NCI-H446 (cell line): ENCODE results near the gene ZNF750.

ENCODE experiments used
- DNase-seq, 2 experiments: peaks; one replicate each; lab custom pipeline; 2025; lab: John Stamatoyannopoulos, UW

ZNF750 gene

DNA sequence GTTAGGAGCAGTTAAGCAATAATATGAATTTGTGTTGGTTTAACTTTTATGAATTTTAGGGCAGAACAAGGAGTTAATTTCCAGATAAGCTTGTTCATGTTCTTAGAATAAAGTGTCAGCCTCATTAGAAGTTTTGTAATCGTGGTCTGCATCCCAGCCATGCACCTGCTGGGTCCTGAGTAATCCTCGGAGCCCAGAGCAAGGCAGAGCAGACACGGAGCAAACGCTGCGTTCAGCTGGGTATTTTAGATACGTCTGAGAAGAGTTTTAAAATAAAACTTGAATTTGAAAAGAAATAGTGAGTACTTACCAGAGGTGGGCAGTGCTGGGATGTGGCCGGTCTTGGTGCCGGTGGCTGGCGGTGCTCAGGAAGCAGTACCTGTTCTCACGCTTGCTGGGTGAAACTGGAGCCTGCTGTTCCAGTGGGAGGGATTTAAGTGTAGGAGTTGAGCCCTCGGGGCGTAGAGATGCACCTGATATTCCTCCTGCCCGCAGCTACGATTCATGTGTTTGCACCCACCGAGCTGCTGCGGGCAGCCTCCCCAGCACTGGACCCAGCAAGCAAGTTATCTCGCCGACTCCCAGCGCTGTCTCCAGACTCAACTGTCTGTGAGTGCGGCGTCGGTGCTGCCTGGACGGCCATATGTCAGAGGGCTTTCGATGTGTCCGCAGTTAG lies at the start of gene ZNF750:
Gene ZNF750, minus strand, starts transcription at position 406 of the 676 bp plus-strand sequence. CDS start 7,568 bp downstream, outside the sequence.
- DNase-seq = no peak

GRCh38 chr17:82888583-82889495 lies 49.0 kb upstream of the ZNF750 start:
- no peak for DNase-seq

DNA sequence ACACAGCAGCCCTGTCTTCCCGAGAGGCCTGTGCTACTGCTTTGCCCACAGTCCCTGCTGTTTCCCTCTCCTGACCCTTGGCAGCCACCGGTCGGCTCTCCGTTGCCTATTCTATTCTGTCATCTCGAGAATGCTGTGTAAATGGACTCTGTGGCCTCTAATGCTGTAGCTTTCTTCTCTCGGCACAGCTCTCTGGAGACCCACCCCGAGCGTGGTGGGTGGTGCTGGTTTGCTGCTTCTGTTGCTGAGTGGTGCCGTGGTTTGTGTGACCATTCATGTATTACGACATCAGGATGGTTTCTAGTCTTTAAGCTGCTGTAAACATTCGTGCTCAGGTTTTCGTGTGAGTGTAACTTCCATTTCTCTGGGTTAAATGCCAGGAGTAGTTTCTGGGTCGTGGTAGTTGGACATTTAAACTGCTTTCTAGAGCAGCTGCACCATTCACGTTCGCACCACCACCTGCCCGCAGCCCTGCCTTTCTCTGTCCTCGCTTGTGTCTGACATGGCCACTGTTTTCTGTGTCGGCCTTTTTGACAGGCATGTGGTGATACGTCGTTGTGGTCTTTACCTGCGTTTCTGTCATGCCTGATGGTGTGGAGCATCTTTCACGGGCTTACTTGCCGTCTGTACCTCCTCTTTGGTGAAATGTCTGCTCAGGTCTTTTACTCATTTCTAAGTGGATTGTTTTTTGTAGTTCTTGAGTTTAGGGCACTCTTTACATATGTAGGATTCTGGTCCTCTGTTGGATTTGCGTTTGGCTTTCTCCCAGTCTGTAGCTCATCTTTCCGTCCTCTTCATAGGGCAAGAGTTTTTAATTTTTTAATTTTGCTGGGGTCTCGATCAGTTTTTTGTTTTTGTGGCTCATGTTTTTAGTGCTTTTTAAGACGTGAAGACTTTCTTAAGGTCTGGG lies 47.7 kb upstream of the ZNF750 start:
- no peak for DNase-seq

GRCh38 chr17:82884970-82885353 lies 45.1 kb upstream of the ZNF750 start:
- no peak for DNase-seq

- no peak for DNase-seq
Observed at GRCh38 chr17:82884341-82884969, 44.6 kb upstream of the ZNF750 start.

- DNase-seq = no peak
Observed at GRCh38 chr17:82883419-82884031, 43.7 kb upstream of the ZNF750 start.

GRCh38 chr17:82882715-82883418 lies 43.0 kb upstream of the ZNF750 start:
- no peak for DNase-seq

DNA sequence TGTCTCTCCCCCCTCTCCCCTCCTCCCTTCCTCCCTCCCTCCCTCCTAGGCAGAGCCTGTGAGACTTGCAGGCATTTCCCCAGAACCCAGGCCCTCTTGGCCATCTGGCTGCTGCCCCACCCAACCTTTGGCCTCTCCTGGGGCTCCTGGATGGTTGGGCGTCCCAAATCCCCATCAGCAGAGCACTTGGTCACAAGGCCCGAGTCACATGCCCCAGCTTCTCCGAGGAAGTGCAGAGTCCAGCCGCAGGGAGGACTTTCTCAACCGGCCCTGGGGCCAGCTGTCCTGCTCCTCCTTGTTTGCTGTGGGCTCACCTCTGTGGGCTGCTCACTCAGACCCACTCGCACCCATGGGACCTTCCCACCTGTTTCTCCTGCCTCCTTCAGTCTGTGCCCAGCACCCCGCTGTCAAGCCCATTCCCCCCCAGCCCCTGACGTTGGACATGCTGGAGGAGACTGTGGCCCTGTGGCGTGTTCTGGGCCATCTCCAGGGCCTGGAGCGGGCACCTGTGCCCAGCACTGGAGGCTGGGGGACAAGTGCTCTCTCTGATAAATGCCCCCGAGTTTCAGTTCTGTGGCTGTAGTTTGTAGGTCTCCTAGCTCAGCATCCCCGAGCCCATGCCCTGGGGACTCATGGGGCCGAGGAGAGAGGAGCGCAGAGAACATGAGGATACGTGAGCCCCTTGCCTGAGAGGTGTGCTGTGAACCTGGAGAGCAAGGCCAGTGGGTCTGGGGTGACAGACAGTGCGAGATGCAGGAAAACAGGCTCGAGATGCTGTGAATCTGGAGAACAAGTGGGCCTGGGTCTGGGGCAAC lies 42.3 kb upstream of the ZNF750 start:
- DNase-seq = no peak

GRCh38 chr17:82881324-82881823 lies 41.6 kb upstream of the ZNF750 start:
- no peak for DNase-seq

DNA sequence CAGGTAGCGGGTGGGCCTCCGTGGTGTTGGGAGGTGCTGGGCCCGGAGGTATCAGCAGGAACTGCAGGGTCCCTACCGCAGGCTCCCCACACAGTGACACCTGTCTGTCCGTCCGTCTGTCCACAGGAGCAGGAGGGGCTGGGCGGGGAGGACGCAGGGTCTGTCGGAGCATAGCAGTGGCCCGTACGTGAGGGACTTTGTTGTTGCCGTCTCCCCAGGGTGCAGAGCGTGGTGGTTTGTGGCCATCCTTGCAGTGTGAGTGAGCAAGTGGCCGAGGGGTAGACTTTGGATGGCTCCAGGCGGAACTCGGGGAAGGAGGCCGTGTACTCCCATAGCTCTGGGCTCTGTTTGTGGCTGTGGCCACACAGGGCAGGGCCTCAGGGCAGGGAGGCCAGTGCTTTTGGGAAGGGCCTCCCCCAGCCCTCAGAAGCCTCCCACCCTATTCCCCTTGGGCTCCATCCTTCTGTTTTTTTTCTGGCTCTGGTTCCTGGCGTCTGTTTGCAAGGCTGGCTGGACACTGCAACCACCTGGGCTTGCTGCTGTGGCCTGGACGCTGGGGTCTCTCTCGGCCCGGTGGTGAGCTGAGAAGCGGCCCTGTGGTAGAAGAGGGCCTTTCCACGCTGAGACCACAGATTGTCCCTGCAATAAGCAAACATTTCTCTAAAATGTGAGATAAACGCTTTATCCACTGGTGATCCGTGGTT lies 41.0 kb upstream of the ZNF750 start:
- DNase-seq = no peak

DNA sequence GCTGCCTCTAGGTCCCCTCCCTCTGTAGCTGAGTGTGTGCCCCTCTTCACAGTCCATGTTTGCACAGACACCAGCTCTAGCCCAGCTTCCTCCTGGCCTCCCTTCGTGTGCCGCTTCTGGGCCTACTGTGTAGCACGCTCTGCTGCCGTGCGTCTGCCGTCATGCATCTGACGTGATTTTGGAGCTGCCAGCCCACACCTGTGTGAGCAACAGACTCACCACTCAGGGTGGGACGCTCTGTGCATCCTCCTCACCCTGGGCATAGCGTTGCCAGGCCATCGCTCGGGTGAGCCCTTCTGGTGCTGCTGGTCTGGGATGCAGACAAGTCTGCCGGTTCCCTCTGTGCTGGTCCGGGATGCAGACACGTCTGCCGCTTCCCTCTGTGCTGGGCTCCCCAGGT lies 39.4 kb upstream of the ZNF750 start:
- DNase-seq = no peak

- DNase-seq = no peak
Observed at GRCh38 chr17:82878527-82878926, 38.7 kb upstream of the ZNF750 start.

GRCh38 chr17:82876602-82877379 lies 37.0 kb upstream of the ZNF750 start:
- peak; percentile 32 to 64 for DNase-seq

- no peak for DNase-seq
Observed at GRCh38 chr17:82876149-82876548, 36.3 kb upstream of the ZNF750 start.

DNA sequence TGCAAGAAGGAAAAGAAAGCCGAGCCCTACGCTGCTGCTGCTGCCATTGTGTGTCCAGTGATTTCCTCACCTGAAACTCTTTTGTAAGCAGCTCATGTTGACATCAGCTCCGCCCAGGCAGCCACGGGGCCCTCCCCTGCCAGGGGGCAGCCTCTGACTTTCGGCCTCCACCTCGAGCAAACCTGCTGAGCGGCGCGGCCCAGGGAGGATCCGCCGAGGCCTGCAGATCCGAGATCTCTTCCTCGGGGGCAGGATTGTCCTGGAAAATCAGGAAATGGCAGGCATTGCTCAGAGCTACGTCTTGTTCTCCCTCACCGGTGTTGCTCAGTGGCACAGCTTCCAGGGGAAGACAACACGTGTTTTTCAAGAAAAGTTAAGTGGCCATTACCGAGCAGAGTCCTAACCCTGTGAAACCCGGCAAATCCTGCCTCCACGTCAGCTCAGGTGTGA lies 35.6 kb upstream of the ZNF750 start:
- no peak for DNase-seq

DNA sequence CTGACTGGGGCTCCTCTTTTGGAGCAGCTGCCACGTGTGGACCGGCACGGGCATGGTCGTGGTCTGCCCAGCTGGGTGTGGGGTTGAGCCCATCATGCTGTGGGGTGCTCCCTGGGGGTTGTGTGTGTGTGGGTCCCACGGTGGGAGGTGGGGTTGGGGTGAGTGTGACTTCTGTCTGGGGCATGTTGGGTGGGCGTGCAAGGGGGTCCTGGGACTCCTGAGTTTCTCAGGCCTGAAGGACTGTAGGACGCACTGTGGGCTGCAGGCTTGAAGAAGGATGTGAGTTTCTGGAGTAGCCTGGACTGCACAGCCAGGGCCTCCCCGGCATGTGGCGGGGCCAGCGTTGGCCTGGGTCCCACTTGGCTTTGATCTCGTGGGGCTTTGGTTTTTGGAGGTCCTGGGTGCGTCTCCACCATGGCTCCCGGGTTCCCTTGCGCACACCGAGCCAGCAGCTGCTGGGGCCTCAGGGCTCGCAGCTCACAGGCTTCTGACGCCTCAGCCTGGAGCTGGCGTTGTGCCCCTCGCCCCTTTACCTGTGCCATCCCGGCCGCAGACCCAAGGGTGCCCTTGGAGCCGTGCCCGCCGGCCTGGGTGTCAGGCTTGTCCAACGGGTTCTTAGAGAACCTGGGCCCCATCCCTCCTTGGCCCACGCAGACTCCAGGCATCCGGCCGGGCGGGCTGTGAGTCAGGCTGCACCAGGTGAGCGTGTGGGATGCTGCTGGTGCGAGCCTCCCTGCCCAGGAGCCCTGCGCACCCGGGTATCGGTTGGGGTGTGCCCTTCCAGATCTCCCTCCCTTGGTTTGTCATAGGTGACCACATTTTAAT lies 34.4 kb upstream of the ZNF750 start:
- DNase-seq = no peak

DNA sequence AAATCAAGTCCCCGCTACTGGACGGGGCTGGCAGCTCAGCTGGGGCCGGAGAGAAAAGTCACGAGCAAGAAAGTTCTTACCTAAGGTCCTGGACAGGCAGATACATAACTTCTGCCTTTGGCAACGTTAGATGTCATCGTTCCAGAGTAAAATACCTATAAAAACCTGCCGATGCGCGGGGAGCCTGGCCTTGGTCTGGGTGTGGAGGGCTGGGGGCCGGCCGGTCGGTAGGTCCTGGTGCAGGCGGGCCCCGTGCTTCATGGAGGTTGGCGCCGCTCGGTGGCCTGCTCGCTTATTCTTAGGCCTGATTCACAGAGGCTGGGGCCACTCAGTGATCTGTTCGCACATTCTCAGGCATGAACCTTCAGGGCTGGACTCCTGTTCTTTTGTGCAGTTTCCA lies 33.7 kb upstream of the ZNF750 start:
- no peak for DNase-seq
